HG03280 (cell line): ENCODE measurements around the gene MYO16.

Source experiments
- ATAC-seq: cut with Tn5 transposase; IDR thresholded peaks from one replicate; pipeline ENCODE4 v1.9.1; 2021; ENCODE audit warnings: mild to moderate bottlenecking, moderate library complexity; ENCODE audit not compliant: unreplicated experiment

MYO16 gene

GRCh38 chr13:108662528-108662927 lies 33.1 kb downstream of the MYO16 start:
- no peak for ATAC-seq

DNA sequence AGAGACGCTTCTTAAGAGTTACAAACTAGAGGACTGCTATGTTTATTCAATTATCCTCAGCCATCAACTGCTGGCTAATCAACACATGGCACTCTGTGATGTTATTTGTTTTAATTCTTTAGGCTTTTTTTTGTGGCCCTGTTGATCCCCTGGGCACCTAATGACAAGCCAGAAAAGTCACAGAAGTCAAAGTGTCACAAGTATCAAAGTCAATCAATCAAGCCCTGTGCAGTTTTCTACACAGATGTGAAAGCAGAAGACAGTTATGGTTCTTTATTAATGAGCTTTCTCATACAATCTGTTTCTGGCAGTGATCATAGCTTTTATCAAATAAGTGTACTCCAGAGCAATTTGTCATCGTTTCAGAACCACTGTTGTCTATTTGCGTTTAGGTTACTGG lies 34.3 kb downstream of the MYO16 start:
- no peak for ATAC-seq

DNA sequence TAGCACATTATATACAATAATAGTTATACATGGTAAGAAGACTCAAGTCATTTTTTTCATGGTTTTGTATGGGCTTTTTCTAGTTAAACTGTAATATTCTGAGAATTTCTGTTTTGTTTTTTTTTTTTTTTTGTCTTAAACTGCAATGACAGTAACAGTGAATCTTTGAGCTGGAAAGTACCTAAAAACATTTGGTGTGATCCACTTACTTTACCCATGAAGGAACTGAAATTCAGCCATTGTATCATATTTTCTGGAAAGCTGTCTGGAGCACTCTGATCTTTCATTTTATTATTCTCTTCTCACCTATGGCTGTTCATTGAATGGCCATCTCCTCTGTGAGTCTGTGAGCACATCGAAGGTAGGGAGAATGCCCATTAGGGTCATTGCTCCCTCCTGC lies 37.8 kb downstream of the MYO16 start:
- ATAC-seq, result no peak

- no peak for ATAC-seq
Measured at GRCh38 chr13:108669381-108669780, 40.0 kb downstream of the MYO16 start.

- no peak for ATAC-seq
Measured at GRCh38 chr13:108674346-108674745, 44.9 kb downstream of the MYO16 start.

- ATAC-seq, result no peak
Measured at GRCh38 chr13:108674771-108675170, 45.4 kb downstream of the MYO16 start.

DNA sequence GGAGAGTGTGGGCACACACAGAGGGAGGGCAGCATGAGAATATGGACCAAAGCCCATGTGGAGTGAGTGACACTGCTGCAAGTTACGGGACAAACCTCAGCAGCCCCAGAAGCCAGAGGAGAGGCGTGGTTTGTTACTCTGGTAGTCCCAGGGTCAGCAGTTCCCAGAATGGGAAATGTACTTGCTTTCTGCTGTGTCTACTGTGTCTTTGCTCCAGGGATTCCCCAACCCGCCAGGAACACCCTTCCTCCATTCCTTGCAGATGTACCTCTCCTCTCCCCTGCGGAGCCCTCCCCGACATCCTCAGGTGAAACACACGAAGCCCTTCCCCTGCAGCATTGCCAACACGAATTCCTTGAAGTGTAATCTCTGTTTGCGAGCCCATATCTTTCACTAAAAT lies 47.2 kb downstream of the MYO16 start:
- no peak for ATAC-seq

- ATAC-seq, result no peak
Measured at GRCh38 chr13:108677806-108678205, 48.4 kb downstream of the MYO16 start.

DNA sequence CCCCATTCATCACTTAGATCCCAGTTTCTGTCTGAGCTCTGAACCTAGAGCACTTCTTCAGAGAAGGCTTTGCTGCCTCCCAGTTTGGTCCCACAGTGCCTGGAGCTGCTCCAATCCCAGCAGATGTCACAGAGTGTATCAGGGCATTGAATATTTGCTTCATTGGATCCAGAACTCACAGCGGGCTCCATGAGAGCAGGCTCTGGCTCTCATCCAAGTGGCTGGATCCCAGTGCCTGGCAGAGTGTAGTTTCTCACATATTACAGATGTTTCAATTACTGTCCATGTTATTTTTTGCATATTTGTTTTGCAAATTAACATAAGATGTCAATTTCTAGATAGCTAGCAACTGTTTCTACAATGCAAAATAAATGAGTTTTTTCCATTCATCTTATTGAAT lies 50.6 kb downstream of the MYO16 start:
- no peak for ATAC-seq

GRCh38 chr13:108681986-108682575 lies 52.7 kb downstream of the MYO16 start:
- no peak for ATAC-seq

- ATAC-seq, result no peak
Measured at GRCh38 chr13:108682714-108683113, 53.3 kb downstream of the MYO16 start.

GRCh38 chr13:108686027-108686426 lies 56.6 kb downstream of the MYO16 start:
- no peak for ATAC-seq

- no peak for ATAC-seq
Measured at GRCh38 chr13:108690726-108691125, 61.3 kb downstream of the MYO16 start.

DNA sequence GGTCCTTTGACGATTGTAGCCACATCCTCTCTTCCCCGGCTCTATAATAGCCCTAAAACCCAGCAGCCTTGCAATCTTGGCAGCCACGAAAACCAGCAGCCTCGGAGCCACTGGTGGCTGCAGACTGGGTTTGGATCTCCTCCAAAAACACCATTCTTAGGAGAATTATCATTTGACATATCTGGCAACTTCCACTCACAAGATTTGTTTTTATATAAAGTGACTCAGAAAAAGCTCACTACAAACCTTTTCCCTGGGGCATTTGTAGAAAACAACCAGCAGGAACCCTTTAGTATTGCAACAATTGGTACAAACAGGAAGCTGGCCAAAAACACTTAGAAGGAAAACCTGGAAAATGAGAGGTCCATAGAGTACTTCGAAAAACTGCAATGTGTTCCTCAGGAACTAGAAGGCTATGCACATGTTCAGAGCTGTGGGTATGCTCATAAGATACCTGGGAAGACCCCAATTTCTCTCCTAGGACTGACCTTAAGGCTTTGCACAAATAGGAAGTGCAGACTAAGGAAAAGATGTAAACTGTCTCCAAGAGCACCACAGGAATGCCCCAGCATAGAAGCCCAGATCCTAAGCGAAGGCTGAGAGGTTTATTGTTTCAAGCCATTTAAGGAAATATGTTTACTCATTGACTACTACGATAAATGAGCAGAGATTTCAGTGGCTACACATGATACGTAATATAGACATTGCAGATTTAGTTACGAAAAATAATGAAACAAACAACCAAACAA lies 71.2 kb downstream of the MYO16 start:
- ATAC-seq, result no peak

- no peak for ATAC-seq
Measured at GRCh38 chr13:108702171-108702570, 72.8 kb downstream of the MYO16 start.

DNA sequence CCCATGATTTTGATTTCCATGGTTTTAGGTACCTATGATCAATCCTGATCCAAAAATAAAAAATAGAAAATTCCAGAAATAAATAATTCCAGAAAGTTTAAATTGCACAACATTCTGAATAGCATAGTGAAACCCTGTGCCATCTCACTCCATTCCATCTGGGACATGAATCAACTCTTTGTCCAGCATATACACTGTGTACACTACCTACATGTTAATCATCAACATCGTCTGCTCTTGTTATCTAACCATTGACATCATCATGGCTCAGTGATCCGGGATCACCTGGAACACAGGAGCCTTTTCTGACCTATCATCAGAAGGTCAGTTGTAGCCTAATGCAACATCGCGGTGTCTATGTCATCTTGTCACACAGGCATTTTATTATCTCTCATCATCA lies 75.6 kb downstream of the MYO16 start:
- no peak for ATAC-seq

- no peak for ATAC-seq
Measured at GRCh38 chr13:108707584-108707983, 78.2 kb downstream of the MYO16 start.

DNA sequence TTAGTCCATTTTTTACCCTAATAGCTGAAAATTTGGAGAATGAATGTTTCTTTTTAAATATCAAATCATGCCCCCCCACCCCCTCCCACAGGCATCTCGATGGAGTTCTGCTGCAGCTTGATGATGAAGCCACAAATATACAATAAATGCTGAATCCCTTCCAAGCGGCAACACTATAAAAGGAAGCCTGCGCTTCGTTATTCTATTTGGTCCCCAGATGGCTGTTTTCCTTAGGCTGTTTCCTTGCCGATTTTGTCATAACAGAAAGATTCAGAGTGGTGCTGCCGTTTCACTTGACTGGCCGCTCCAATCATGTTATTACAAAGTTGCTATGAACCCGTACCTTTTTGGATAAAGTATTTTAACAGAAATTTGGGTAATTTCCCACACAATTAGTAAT lies 79.5 kb downstream of the MYO16 start:
- ATAC-seq, result no peak

GRCh38 chr13:108711386-108711785 lies 82.0 kb downstream of the MYO16 start:
- no peak for ATAC-seq

- no peak for ATAC-seq
Measured at GRCh38 chr13:108725471-108725870, 96.1 kb downstream of the MYO16 start.

DNA sequence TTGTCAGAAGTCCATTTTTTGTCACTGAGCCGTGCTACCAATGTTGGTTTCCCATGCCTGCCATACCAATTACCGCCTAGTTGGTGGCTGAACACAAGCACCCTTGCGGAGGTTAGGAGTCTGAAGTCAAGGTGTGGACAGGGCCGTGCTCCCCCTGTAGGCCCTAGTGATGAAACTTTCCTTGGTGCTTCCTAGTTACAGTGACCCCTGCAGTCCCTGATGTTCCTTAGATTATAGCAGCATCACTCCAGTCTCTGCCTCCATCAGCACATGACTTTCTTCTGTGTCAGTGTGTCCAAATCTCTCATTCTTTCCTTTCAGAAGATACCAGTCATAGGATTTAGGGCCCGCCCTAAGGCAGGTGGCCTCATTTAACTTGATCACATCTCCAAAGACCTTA lies 99.0 kb downstream of the MYO16 start:
- no peak for ATAC-seq

DNA sequence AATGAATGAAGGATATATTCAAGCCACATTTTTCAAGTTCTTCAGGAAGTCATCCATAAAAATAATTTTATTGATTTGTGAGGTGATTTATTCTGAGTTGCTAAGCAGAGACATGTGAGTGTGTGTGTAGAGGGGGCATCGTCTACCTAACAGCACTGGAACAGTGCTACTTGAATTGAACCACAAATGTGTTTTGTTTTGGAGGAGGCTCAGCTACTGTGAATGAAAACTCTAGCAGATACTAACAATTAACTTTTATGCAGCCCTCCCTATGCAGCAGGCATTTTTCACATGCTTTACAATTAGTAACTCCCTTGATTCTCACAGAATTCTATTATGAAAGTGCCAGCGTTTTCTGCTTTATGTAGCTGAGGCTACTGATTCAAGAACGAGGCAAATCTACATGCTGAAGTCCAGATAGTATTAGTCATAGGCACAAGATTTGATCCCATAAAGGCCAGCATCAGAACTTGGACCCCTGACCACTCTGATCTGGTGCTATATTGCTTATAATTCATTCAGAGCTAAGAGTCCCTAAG lies 103.7 kb downstream of the MYO16 start:
- ATAC-seq, result no peak

DNA sequence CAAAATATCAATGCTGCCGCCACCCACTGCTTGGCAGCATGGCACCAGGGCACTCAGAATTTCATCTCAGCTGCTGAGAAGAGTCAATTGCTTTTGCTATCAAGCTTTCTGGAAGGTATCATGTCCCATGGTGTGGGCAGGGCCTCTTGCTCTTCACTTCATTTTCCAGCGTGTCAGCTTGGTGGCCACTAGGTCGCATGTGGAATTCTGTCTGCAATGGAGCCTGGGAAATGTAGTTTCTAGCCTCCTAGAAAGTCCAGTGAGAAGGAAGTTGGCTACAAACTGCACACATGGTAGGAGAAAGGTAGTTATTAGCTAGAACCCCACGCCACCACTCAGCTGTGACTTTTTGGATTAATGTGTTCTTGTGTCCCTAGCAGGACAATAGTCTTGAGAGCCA lies 105.3 kb downstream of the MYO16 start:
- ATAC-seq, result no peak
